ENCODE data around the gene USP44. TPM values are rescaled to one million over a fixed set of nuclear protein-coding genes. Genes with fewer than 3 reads are reported as not detected.
A peak's percentile ranks its signal among the peaks of the same experiment; 100 is the strongest.

The USP44 gene
- total RNA-seq, 1 donor = 1.8 TPM

GRCh38 chr12:95528431-95528830 lies 22.8 kb downstream of the USP44 start:
- DNase-seq (ENCODE audit: low read depth) = no peak
- no peak overlapping the region for H3K4me3 ChIP-seq (ENCODE audit: low read depth, low read length)
- no peak for TF ChIP-seq CTCF (IDR thresholded peaks at IDR 0.05; ENCODE audit: insufficient read depth, low read length)

GRCh38 chr12:95522692-95523091 lies 28.6 kb downstream of the USP44 start:
- no peak for DNase-seq (ENCODE audit: low read depth)
- no peak overlapping the region for H3K4me3 ChIP-seq (ENCODE audit: low read depth, low read length)
- TF ChIP-seq CTCF (IDR thresholded peaks at IDR 0.05; ENCODE audit: insufficient read depth, low read length) = no peak

- no peak for TF ChIP-seq CTCF (IDR thresholded peaks at IDR 0.05; ENCODE audit: insufficient read depth, low read length)
- no peak overlapping the region for H3K4me3 ChIP-seq (ENCODE audit: low read depth, low read length)
- DNase-seq (ENCODE audit: low read depth) = no peak
These were observed 30.5 kb downstream of the USP44 start for GRCh38 chr12:95520816-95521215.

GRCh38 chr12:95518944-95519343 lies 32.3 kb downstream of the USP44 start:
- no peak for TF ChIP-seq CTCF (IDR thresholded peaks at IDR 0.05; ENCODE audit: insufficient read depth, low read length)

GRCh38 chr12:95517246-95517645 lies 34.0 kb downstream of the USP44 start:
- no peak for TF ChIP-seq CTCF (IDR thresholded peaks at IDR 0.05; ENCODE audit: insufficient read depth, low read length)

More at GRCh38 chr12:95518944-95519343, 32.3 kb downstream of the USP44 start:
- no peak for DNase-seq (ENCODE audit: low read depth)
- H3K4me3 ChIP-seq (ENCODE audit: low read depth, low read length) = no peak overlapping the region

GRCh38 chr12:95516757-95517156 lies 34.5 kb downstream of the USP44 start:
- peak; percentile 33 for DNase-seq (ENCODE audit: low read depth)
- no peak overlapping the region for H3K4me3 ChIP-seq (ENCODE audit: low read depth, low read length)
- no peak for TF ChIP-seq CTCF (IDR thresholded peaks at IDR 0.05; ENCODE audit: insufficient read depth, low read length)

More at GRCh38 chr12:95517246-95517645, 34.0 kb downstream of the USP44 start:
- H3K4me3 ChIP-seq (ENCODE audit: low read depth, low read length) = no peak overlapping the region
- no peak for DNase-seq (ENCODE audit: low read depth)

GRCh38 chr12:95515197-95515596 lies 36.1 kb downstream of the USP44 start:
- DNase-seq (ENCODE audit: low read depth) = no peak
- TF ChIP-seq CTCF (IDR thresholded peaks at IDR 0.05; ENCODE audit: insufficient read depth, low read length) = no peak
- H3K4me3 ChIP-seq (ENCODE audit: low read depth, low read length) = no peak overlapping the region

All from fibroblast of the aortic adventitia (primary cell).